BE2C (cell line): ENCODE results near the gene ASF1B.

Source experiments
- DNase-seq: peaks from one replicate; pipeline ENCODE4 v3.0.0-alpha.2; 2020
- H3K27me3 ChIP-seq: fragments of 250-450 bp; sonication (Bioruptor Pico); 2 replicates; pipeline ENCODE4 v1.5.1; 2020; ENCODE audit warnings: mild to moderate bottlenecking
- H3K36me3 ChIP-seq: fragments of 250-450 bp; sonication (Bioruptor Pico); 2 replicates; pipeline ENCODE4 v1.5.1; 2020; ENCODE audit warnings: mild to moderate bottlenecking
- H3K4me1 ChIP-seq: fragments of 250-450 bp; sonication (Bioruptor Pico); 2 replicates; pipeline ENCODE4 v1.5.1; 2020
- H3K4me3 ChIP-seq: 2 replicates; pipeline ENCODE4 v1.5.1; 2011; ENCODE audit warnings: low read depth, low read length
- H3K9me3 ChIP-seq: fragments of 250-450 bp; sonication (Bioruptor Pico); 2 replicates; pipeline ENCODE4 v1.5.1; 2020
- CTCF ChIP-seq: IDR thresholded peaks from 2 replicates; pipeline ENCODE4 v1.5.1; 2012; ENCODE audit warnings: mild to moderate bottlenecking, low read depth, low read length

The ASF1B gene

GRCh38 chr19:14177496-14178074, 41.2 kb upstream of the ASF1B start:
- peaks cover 45% of the 10 kb centered on the region for H3K36me3 ChIP-seq
- TF ChIP-seq CTCF, result no peak
- H3K27me3 ChIP-seq, result no peaks in the 10 kb centered on the region
- no peaks in the 10 kb centered on the region for H3K4me1 ChIP-seq
- H3K9me3 ChIP-seq, result no peaks in the 10 kb centered on the region
- no peak for DNase-seq
- H3K4me3 ChIP-seq, result no peak overlapping the region

GRCh38 chr19:14175351-14175792, 39.0 kb upstream of the ASF1B start:
- no peaks in the 10 kb centered on the region for H3K4me1 ChIP-seq
- H3K36me3 ChIP-seq, result peaks cover 62% of the 10 kb centered on the region
- no peak for TF ChIP-seq CTCF
- no peak for DNase-seq
- no peaks in the 10 kb centered on the region for H3K27me3 ChIP-seq
- no peak overlapping the region for H3K4me3 ChIP-seq
- no peaks in the 10 kb centered on the region for H3K9me3 ChIP-seq

GRCh38 chr19:14174883-14175282, 38.5 kb upstream of the ASF1B start:
- Histone ChIP-seq H3K27me3 (no peaks in the 10 kb centered on the region), H3K4me3 (no peak overlapping the region), H3K36me3 (peaks cover 67% of the 10 kb centered on the region), H3K9me3 (no peaks in the 10 kb centered on the region), H3K4me1 (no peaks in the 10 kb centered on the region)
- no peak for DNase-seq
- TF ChIP-seq CTCF, result no peak

- no peak for TF ChIP-seq CTCF
- Histone ChIP-seq H3K27me3 (no peaks in the 10 kb centered on the region), H3K9me3 (no peaks in the 10 kb centered on the region), H3K4me1 (peaks cover 7% of the 10 kb centered on the region; the same call in 1 of the 2 replicates), H3K4me3 (no peak overlapping the region), H3K36me3 (peaks cover 43% of the 10 kb centered on the region)
- no peak for DNase-seq
These were observed 32.6 kb upstream of the ASF1B start for GRCh38 chr19:14168993-14169392.

- Histone ChIP-seq H3K27me3 (no peaks in the 10 kb centered on the region), H3K4me1 (peaks cover 7% of the 10 kb centered on the region; the same call in 1 of the 2 replicates), H3K4me3 (no peak overlapping the region), H3K9me3 (no peaks in the 10 kb centered on the region), H3K36me3 (peaks cover 41% of the 10 kb centered on the region)
- no peak for TF ChIP-seq CTCF
- peak; percentile 60 for DNase-seq
These were observed 32.0 kb upstream of the ASF1B start for GRCh38 chr19:14168259-14168972.

- TF ChIP-seq CTCF, result no peak
- Histone ChIP-seq H3K4me1 (peaks cover 7% of the 10 kb centered on the region; the same call in 1 of the 2 replicates), H3K4me3 (no peak overlapping the region), H3K36me3 (peaks cover 41% of the 10 kb centered on the region), H3K9me3 (no peaks in the 10 kb centered on the region), H3K27me3 (no peaks in the 10 kb centered on the region)
- DNase-seq, result no peak
These were observed 31.3 kb upstream of the ASF1B start for GRCh38 chr19:14167576-14168138.
